IPS DF 6.9 (cell line): Measurements from ENCODE around the gene LARGE1.

Experiments used
- DNase-seq: peaks from one replicate; pipeline ENCODE4 v3.0.0-alpha.2; 2013; ENCODE audit warnings: low read depth, low spot score
- H3K27ac ChIP-seq: one replicate; pipeline ENCODE4 v1.5.1; 2013; ENCODE audit warnings: low read length, control low read depth
- H3K27me3 ChIP-seq: 2 replicates; pipeline ENCODE4 v1.6.1; 2013; ENCODE audit warnings: mild to moderate bottlenecking, low read length; ENCODE audit not compliant: control insufficient read depth, insufficient read depth
- H3K36me3 ChIP-seq: 2 replicates; pipeline ENCODE4 v1.6.1; 2013; ENCODE audit warnings: low read length; ENCODE audit not compliant: control insufficient read depth, insufficient read depth
- H3K4me1 ChIP-seq: 2 replicates; pipeline ENCODE4 v1.6.1; 2013; ENCODE audit warnings: low read length; ENCODE audit not compliant: control insufficient read depth, insufficient read depth
- H3K4me3 ChIP-seq: 2 replicates; pipeline ENCODE4 v1.5.1; 2013; ENCODE audit warnings: mild to moderate bottlenecking, low read length
- H3K9me3 ChIP-seq: 2 replicates; pipeline ENCODE4 v1.6.1; 2013; ENCODE audit warnings: low read length, inconsistent platforms; ENCODE audit not compliant: control insufficient read depth, insufficient read depth
- WGBS: extraction: QIAGEN DNeasy Blood & Tissue Kit; methylation state at CpG from one replicate; pipeline ENCODE4 v1.1.7; 2013; ENCODE audit warnings: mixed read lengths, missing lambda C conversion rate; ENCODE audit not compliant: insufficient read length, insufficient coverage; 5-methylcytosine and 5-hydroxymethylcytosine counted together

LARGE1 gene

GRCh38 chr22:33925194-33925593 lies 4.9 kb upstream of the LARGE1 start:
- WGBS = no CpG with 5 or more reads among the region's 4 CpGs
- no peak overlapping the region for H3K4me3 ChIP-seq

GRCh38 chr22:33923660-33924246 lies 3.5 kb upstream of the LARGE1 start:
- no CpG with 5 or more reads among the region's 17 CpGs for WGBS
- no peak for DNase-seq
- no peaks in the 10 kb centered on the region for H3K9me3 ChIP-seq
- H3K27me3 ChIP-seq = no peaks in the 10 kb centered on the region
- no peak overlapping the region for H3K27ac ChIP-seq
- H3K4me3 ChIP-seq = no peak overlapping the region
- no peaks in the 10 kb centered on the region for H3K36me3 ChIP-seq
- no peaks in the 10 kb centered on the region; the same call in 1 of the 2 replicates for H3K4me1 ChIP-seq

More at GRCh38 chr22:33925194-33925593, 4.9 kb upstream of the LARGE1 start:
- Histone ChIP-seq H3K4me1 (no peaks in the 10 kb centered on the region; the same call in 1 of the 2 replicates), H3K36me3 (no peaks in the 10 kb centered on the region), H3K27ac (no peak overlapping the region), H3K27me3 (no peaks in the 10 kb centered on the region), H3K9me3 (no peaks in the 10 kb centered on the region)
- DNase-seq = no peak

GRCh38 chr22:33923033-33923432 lies 2.8 kb upstream of the LARGE1 start:
- Histone ChIP-seq H3K27ac (no peak overlapping the region), H3K9me3 (no peaks in the 10 kb centered on the region), H3K36me3 (no peaks in the 10 kb centered on the region), H3K4me1 (no peaks in the 10 kb centered on the region; the same call in 1 of the 2 replicates), H3K27me3 (no peaks in the 10 kb centered on the region), H3K4me3 (peak overlapping the region; percentile 36; the same call in 1 of the 2 replicates)
- WGBS = no CpG with 5 or more reads among the region's 5 CpGs
- no peak for DNase-seq

- H3K9me3 ChIP-seq = no peaks in the 10 kb centered on the region
- DNase-seq = no peak
- H3K27ac ChIP-seq = no peak overlapping the region
- no peaks in the 10 kb centered on the region for H3K36me3 ChIP-seq
- no peaks in the 10 kb centered on the region; the same call in 1 of the 2 replicates for H3K4me1 ChIP-seq
- peak overlapping the region; percentile 36; the same call in 1 of the 2 replicates for H3K4me3 ChIP-seq
- no peaks in the 10 kb centered on the region for H3K27me3 ChIP-seq
- no CpG with 5 or more reads among the region's 23 CpGs for WGBS
Observed at GRCh38 chr22:33922349-33922681, 2.0 kb upstream of the LARGE1 start.

GRCh38 chr22:33921525-33922348 lies 1.5 kb upstream of the LARGE1 start:
- no peaks in the 10 kb centered on the region for H3K9me3 ChIP-seq
- H3K36me3 ChIP-seq = no peaks in the 10 kb centered on the region
- no peak for DNase-seq
- WGBS = no CpG with 5 or more reads among the region's 52 CpGs
- H3K27ac ChIP-seq = no peak overlapping the region
- no peaks in the 10 kb centered on the region; the same call in 1 of the 2 replicates for H3K4me1 ChIP-seq
- peak overlapping the region; percentile 36; the same call in 1 of the 2 replicates for H3K4me3 ChIP-seq
- H3K27me3 ChIP-seq = no peaks in the 10 kb centered on the region

- no peak overlapping the region for H3K27ac ChIP-seq
- WGBS = no CpG with 5 or more reads among the region's 69 CpGs
- H3K4me1 ChIP-seq = no peaks in the 10 kb centered on the region; the same call in 1 of the 2 replicates
- peak; percentile 94 for DNase-seq
- H3K36me3 ChIP-seq = no peaks in the 10 kb centered on the region
- no peaks in the 10 kb centered on the region for H3K9me3 ChIP-seq
- peak overlapping the region; percentile 46; the same call in 1 of the 2 replicates for H3K4me3 ChIP-seq
- H3K27me3 ChIP-seq = no peaks in the 10 kb centered on the region
Observed at GRCh38 chr22:33920927-33921524, 750 bp upstream of the LARGE1 start.

GRCh38 chr22:33919391-33920196 lies 682 bp downstream of the LARGE1 start:
- Histone ChIP-seq H3K9me3 (no peaks in the 10 kb centered on the region), H3K4me3 (peak overlapping the region; percentile 69), H3K27me3 (no peaks in the 10 kb centered on the region), H3K36me3 (no peaks in the 10 kb centered on the region), H3K27ac (no peak overlapping the region), H3K4me1 (peaks cover 2% of the 10 kb centered on the region; the same call in 1 of the 2 replicates)
- no CpG with 5 or more reads among the region's 57 CpGs for WGBS
- DNase-seq = no peak

GRCh38 chr22:33918676-33919365 lies 1.5 kb downstream of the LARGE1 start:
- no CpG with 5 or more reads among the region's 10 CpGs for WGBS
- Histone ChIP-seq H3K4me3 (peak overlapping the region; percentile 69; the same call in 1 of the 2 replicates), H3K36me3 (no peaks in the 10 kb centered on the region), H3K27ac (no peak overlapping the region), H3K4me1 (peaks cover 2% of the 10 kb centered on the region; the same call in 1 of the 2 replicates), H3K27me3 (no peaks in the 10 kb centered on the region), H3K9me3 (no peaks in the 10 kb centered on the region)
- DNase-seq = no peak

GRCh38 chr22:33917744-33918406 lies 2.4 kb downstream of the LARGE1 start:
- Histone ChIP-seq H3K4me3 (no peak overlapping the region; the same call in 1 of the 2 replicates), H3K27me3 (no peaks in the 10 kb centered on the region)
- DNase-seq = no peak

More at GRCh38 chr22:33917744-33918406, 2.4 kb downstream of the LARGE1 start:
- H3K9me3 ChIP-seq = no peaks in the 10 kb centered on the region
- H3K4me1 ChIP-seq = peaks cover 2% of the 10 kb centered on the region; the same call in 1 of the 2 replicates
- no CpG with 5 or more reads among the region's 10 CpGs for WGBS
- no peak overlapping the region for H3K27ac ChIP-seq
- H3K36me3 ChIP-seq = no peaks in the 10 kb centered on the region
